ENCODE results near the gene SAP30BP.

GRCh38 chr17:75698659-75699058 lies 31.5 kb downstream of the SAP30BP start:
- TF ChIP-seq, protein P1, sequence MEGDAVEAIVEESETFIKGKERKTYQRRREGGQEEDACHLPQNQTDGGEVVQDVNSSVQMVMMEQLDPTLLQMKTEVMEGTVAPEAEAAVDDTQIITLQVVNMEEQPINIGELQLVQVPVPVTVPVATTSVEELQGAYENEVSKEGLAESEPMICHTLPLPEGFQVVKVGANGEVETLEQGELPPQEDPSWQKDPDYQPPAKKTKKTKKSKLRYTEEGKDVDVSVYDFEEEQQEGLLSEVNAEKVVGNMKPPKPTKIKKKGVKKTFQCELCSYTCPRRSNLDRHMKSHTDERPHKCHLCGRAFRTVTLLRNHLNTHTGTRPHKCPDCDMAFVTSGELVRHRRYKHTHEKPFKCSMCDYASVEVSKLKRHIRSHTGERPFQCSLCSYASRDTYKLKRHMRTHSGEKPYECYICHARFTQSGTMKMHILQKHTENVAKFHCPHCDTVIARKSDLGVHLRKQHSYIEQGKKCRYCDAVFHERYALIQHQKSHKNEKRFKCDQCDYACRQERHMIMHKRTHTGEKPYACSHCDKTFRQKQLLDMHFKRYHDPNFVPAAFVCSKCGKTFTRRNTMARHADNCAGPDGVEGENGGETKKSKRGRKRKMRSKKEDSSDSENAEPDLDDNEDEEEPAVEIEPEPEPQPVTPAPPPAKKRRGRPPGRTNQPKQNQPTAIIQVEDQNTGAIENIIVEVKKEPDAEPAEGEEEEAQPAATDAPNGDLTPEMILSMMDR (IDR thresholded peaks at IDR 0.05; ENCODE audit: low read depth, low read length, poor library complexity, severe bottlenecking) = no peak
- TF ChIP-seq EZH2phosphoT487 (IDR thresholded peaks at IDR 0.05; ENCODE audit: borderline replicate concordance, low read length) = no peak
